ENCODE measurements around the gene INS.

The INS gene

DNA sequence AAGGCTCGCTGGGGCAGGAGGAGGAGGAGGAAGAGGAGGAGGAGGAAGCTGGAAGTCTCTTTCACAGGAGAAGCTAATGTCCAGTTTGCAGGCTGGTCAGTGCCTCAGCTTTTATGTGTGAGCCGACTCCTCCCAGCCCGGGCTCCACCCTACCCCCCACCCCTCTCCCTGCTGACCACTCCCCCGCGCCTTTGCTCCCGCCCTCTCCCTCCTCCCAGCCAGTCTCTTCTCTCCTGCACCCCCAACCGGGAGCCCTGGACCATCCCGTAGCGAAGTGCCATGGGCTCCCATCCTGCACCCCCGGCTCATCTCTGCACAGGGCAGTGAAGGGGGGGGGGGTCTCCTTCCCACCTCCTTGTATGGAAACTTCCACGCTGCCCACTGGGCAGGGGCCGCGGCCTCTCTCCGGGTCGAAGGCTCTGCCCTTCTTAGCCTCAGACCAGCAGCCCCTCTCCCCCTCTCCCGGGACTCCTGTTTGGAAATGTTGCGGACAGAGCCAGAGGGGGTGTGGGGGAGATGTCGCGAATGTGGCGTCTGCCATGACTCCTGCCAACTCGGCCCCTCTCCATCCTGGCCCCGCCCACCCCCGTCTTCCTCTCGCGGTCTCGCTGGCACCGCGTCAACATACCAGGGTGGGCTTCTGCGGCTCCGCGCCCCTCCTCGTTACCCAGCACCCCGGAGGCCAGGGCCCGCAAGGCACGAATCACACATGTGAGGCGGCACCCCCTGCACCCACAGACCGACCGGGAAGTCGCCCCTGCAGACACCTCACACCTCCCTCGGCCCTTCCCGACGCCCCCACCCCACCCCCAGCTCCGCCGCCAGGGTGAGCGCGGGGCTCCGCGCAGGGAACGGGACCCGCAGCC is 23.6 kb downstream of the INS start:
- in situ Hi-C loops (cut with HindIII; ENCODE audit: low sequenced_read_pairs), result no loop called here

DNA sequence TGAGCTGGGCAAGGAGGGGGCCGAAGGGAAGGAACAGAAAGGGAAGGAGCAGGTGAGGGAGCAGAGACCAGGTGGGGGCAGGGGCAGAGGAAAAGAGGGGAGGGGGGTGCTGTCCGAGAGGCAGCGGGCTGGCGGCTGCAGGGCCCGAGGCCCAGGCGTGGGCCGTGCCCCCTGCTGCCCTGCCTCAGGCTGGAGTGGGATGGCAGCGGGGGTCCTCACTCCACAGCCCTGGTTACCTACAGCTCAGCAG is 24.1 kb downstream of the INS start:
- in situ Hi-C loops (cut with HindIII; ENCODE audit: low sequenced_read_pairs), result no loop called here

DNA sequence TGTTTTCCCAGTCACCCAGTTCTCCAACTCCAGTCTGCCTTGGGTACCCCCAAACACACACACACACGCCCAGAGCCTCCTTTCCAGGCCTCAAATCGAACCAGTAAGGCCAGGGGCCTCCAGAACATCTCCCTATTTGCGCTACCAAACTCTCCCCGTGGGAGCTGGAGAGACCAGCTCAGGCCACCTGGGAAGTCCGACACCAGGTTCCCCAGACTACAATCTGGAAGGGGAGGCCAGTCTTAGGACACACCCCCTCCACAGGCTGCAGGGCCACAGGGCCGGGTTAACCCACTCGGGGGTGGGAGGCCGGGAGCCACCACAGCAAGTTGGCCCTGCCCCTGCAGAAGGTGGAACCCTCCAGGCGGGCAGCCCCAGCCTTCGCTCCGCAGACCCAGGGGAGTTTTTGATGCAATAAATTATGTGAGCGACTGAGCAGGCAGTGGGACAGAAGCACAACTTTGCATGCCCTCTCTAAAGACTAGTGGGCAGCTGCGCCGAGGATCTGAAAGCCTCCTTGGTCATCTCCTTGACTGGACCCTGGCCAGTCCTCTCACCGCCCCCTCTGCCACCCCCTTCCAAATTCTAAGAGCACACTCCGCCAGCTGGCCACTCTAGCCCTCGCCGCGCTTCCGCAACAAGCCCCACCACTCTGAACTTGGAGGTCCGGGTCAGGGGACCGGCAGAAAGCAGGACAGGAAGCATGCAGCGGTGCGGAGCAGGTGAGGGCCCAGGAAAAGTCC is 24.6 kb downstream of the INS start:
- in situ Hi-C loops (cut with HindIII; ENCODE audit: low sequenced_read_pairs), result no loop called here

DNA sequence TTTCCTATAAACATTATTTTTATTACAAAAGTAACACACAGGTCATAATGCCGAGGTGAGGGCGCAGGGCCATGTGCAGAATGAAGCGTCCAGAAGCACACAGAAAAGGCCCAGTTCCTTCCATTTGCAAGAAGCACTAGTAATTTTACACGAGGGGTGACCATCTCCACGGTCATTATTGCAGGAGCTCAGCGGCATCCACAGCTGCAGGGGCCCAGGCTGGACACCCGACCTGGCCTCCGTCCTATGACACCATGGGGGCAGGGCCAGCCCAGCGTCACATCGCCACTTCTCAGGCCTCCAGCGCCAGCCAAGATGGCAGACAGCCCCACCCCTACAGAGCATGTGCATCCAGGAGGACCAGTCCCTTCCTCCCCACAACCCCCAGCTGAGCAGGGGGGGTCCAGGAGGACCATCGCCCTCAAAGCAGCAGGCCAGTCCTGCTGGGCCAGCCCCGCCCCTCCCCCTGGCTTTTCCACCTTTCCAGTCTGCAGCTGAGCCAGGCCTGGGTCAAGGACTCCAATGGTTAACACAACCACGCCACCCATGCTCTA is 25.3 kb downstream of the INS start:
- in situ Hi-C loops (cut with HindIII; ENCODE audit: low sequenced_read_pairs), result no loop called here

- in situ Hi-C loops (cut with HindIII; ENCODE audit: low sequenced_read_pairs), result no loop called here
Measured at GRCh38 chr11:2135018-2135569, 25.9 kb downstream of the INS start.

DNA sequence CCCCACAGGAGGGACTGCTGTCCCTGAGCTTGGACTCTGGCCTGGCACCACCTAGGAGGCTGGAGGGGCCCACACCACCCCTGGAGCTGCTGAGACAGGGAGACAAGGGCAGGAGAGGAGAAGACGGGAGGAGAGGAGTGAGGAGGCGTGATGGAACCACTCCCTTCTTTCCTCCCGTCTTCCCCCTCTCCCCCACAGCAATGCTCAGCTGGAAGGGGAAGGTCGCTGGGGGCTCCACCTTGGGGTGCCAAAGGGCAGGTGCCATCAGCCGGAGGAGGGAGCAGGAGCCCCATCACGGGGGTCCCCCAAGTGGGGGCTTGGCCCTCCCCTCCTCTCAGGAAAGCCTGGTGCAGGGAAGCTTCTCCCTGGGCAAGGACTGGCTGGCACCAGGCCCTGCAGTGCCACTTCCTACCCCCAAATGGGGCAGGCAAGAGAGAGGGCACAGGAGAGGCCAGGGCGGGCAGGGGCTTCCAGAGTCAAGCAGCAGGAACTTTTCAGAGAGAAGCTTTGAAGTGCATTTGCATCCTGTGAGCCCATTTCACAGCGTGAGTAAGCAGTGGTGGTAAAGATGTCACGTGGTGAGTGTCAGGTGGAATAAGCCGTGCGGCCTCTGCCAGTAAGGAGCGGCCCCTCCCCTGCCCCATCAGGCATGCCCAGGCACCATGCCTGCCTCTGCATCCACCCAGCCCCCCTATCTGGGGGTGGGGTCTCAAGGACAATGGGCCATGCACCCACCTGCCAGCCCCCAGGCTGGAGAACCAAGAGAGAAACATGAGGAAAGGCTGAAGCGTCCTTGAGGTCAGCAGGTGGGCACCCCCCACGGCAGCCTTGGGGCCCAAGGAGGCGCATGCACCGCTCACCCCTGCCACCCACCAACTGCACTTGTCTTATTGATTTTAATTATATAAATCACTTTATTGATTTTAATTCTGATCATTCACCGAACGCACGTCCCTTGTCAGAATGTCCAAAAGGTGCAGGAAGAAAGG is 26.7 kb downstream of the INS start:
- in situ Hi-C loops (cut with HindIII; ENCODE audit: low sequenced_read_pairs), result no loop called here

GRCh38 chr11:2133241-2134021 is 27.6 kb downstream of the INS start:
- in situ Hi-C loops (cut with HindIII; ENCODE audit: low sequenced_read_pairs), result no loop called here

DNA sequence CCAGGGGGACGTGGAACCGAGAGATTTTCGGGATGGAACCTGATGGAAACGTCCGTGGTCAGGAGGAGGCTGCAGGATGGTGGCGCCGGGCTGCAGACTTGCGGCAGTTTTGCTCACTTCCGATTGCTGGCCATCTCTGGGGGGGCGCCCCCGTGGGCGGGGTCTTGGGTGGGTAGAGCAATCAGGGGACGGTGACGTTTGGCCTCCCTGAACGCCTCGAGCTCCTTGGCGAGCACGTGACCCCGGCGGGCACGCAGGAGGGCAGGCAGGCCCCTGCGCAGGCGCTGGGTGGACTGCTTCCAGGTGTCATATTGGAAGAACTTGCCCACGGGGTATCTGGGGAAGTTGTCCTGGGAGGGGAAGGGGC is 28.2 kb downstream of the INS start:
- in situ Hi-C loops (cut with HindIII; ENCODE audit: low sequenced_read_pairs), result no loop called here

GRCh38 chr11:2132246-2132645 is 28.8 kb downstream of the INS start:
- in situ Hi-C loops (cut with HindIII; ENCODE audit: low sequenced_read_pairs), result no loop called here

DNA sequence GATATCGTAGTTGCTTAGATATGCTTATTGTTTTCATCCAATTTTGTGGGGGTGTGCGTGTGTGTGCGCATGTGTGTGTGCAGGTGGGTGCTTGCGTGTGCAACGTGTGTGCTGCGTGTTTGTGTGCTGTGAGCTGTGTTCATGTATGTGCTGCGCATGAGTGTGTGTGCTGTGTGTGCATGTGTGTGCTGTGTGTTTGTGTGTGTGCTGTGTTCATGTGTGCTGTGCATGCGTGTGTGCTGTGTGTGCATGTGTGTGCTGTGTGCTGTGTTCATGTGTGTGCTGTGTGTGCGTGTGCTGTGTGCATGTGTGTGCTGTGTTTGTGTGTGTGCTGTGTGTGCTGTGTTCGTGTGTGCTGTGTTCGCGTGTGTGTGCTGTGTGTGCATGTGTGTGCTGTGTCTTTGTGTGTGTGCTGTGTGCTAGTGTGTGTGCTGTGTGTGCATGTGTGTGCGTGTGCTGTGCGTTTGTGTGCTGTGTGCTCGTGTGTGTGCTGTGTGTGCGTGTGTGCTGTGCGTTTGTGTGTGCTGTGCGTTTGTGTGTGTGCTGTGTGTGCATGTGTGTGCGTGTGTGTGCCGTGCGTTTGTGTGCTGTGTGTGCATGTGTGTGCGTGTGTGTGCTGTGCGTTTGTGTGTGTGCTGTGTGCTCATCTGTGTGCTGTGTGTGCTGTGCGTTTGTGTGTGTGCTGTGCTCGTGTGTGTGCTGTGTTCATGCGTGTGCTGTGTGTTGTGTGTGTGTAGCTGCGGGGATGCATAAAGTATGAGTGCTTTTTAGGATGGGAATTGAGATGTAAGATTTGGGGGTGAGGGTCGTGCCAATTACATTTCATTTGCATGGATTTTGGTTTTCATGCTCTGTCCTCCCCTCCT is 29.4 kb downstream of the INS start:
- in situ Hi-C loops (cut with HindIII; ENCODE audit: low sequenced_read_pairs), result no loop called here

- in situ Hi-C loops (cut with HindIII; ENCODE audit: low sequenced_read_pairs), result no loop called here
Measured at GRCh38 chr11:2130881-2131352, 30.1 kb downstream of the INS start.

GRCh38 chr11:2129699-2130366 is 31.2 kb downstream of the INS start:
- in situ Hi-C loops (cut with HindIII; ENCODE audit: low sequenced_read_pairs), result no loop called here

DNA sequence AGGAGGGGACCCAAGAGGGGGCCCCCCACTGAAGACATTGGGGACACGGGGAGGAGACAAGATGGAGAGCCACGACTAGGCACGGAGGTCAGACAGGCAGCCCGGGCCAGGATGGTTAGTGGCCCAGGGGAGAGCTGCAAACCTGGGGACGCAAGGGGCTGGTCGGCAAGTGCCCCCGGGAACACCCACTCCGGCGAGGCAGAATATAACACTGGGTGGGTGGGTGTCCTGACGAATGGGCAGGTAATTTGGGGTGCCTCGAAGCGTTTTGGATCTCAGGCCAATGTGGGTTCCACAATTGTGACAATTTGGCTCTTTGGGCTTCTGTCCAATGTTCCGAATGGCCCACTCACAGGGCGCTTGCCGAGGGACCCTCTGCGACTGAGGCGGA is 31.7 kb downstream of the INS start:
- in situ Hi-C loops (cut with HindIII; ENCODE audit: low sequenced_read_pairs), result no loop called here

GRCh38 chr11:2128511-2129307 is 32.3 kb downstream of the INS start:
- in situ Hi-C loops (cut with HindIII; ENCODE audit: low sequenced_read_pairs), result no loop called here

DNA sequence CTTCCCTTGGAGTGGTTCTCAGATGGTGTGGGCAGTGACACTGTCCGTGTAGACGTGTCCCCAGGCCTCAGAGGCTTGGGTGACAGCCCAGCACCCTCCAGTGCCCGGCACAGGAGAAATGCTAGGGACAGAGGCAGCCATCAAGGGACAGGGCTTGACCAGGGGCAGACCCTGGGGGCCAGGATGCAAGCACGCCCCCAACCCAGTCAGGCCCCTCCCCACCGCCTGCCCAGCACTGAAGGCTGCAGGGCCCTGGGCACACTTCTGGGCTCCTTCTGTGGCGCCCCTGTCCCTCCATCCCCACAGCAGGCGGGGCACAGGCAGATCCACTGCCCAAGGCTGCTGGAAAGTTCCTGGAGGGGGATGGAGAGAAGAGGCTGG is 32.9 kb downstream of the INS start:
- in situ Hi-C loops (cut with HindIII; ENCODE audit: low sequenced_read_pairs), result no loop called here

- in situ Hi-C loops (cut with HindIII; ENCODE audit: low sequenced_read_pairs), result no loop called here
Measured at GRCh38 chr11:2127482-2128129, 33.4 kb downstream of the INS start.

- in situ Hi-C loops (cut with HindIII; ENCODE audit: low sequenced_read_pairs), result no loop called here
Measured at GRCh38 chr11:2126520-2127085, 34.4 kb downstream of the INS start.

Measured in DLD1 (cell line).